Fibroblast of skin of left quadriceps (primary cell): Measurements from ENCODE around the gene LY6G6C.

Source experiments
- DNase-seq, 2 experiments: peaks; one replicate each; pipeline ENCODE4 v3.0.0-alpha.2; 2013; ENCODE audit warnings: low read depth in 2 of 2

Gene LY6G6C, protein sequence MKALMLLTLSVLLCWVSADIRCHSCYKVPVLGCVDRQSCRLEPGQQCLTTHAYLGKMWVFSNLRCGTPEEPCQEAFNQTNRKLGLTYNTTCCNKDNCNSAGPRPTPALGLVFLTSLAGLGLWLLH

DNA sequence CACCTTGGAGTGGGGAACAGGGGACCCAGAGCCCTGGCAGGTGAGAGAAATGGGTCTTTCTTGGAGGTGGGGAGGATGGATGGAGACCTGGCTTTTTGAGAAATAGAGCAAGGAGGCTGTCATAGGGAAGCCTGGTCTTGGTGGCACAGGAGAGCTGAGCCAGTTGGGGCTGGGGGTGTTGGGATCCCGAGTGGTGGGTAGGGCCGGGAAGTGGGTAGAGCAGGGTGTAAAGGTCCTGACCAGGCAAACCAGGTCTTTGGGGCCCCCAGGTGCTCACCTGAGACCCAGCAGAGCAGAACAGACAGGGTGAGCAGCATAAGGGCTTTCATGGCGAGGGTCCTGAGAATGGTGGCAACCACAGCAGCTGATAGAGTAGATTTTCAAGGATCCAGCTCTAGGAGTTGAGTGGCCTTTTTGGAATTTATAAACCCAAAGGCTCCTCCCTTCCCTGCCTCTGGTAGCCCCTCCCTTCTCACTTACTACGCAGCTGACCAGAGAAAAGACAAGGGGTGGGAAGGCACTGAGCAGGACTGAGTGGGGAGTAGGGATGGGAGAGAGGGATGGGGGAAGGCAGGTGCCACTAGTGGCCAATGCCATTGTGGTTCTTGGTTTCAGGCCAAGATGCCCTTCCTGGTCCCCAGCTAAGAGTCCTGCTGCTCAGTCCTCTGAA is at the start of gene LY6G6C:
TSS of gene LY6G6C (minus strand) at position 396 of the 670 bp plus-strand sequence. CDS start at position 329, 67 bp downstream.
- DNase-seq, result no peak

DNA sequence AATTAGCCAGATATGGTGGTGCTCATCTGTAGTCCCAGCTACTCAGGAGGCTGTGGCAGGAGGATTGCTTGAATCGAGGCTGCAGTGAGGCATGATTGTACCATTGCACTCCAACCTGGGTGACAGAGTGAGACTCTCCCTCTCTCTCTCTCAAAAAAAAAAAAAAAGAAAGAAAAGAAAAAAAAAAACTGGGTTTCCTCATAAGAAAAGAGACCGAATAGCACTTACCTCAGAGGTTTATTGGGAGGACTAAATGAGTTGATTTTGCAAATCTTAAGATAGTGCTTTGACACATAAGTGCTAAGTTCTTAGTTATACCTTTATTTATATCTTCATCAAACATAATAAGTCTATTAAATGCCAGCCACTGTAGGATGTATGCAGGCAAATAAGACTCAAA is 49.3 kb upstream of the LY6G6C start:
- no peak for DNase-seq

DNA sequence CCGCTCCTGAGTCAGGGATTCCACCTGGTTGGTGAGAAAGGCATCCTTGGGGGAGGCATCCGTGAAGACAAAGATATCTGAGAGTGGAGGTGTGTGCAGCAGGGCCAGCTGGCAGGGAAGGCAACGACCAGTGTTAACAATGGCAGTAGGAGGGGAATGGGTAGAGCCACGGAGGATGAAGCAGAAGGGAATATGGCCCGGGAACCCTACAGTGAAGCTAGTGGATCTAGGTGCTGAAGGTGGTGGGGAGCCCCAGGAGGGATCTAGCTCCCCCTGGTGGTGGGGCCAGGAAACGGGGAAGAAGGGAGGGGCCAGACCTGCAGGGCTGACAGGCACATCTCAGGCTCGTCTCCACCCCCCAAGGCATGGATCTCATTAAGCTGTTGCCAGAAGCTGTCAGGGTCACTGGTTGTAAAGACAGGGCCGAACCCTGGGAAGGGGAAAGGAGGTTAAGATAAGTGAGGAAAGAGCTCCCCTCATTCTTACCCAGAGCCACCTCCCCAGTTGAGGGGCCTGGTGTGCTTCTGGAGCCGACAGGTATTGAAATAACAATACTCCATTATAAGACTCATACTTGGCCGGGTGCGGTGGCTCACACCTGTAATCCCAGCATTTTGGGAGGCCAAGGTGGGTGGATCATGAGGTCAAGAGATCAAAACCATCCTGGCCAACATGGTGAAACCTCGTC is 48.3 kb upstream of the LY6G6C start:
- no peak for DNase-seq

- no peak for DNase-seq
Measured at GRCh38 chr6:31768363-31769257, 47.1 kb upstream of the LY6G6C start.

- no peak for DNase-seq
Measured at GRCh38 chr6:31767096-31767645, 45.6 kb upstream of the LY6G6C start.

- DNase-seq, result no peak
Measured at GRCh38 chr6:31765910-31766794, 44.6 kb upstream of the LY6G6C start.

DNA sequence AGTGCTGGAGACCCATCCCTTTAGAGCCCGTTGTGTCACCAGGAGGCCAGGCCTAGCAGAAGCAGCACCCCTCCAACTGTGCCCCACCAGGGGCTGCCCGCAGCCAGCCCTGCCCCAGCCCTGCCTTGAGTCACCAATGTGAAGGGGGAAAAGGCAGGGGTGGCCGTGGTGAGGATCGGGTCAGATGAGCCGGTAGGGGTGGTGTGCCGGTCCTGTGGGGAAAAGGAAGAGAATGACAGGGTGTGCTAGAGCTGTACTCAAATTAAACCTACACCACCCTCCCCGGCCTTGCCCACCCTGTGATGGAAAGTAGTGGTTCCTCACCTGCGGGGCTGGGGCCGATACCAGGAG is 44.0 kb upstream of the LY6G6C start:
- DNase-seq, result no peak

DNA sequence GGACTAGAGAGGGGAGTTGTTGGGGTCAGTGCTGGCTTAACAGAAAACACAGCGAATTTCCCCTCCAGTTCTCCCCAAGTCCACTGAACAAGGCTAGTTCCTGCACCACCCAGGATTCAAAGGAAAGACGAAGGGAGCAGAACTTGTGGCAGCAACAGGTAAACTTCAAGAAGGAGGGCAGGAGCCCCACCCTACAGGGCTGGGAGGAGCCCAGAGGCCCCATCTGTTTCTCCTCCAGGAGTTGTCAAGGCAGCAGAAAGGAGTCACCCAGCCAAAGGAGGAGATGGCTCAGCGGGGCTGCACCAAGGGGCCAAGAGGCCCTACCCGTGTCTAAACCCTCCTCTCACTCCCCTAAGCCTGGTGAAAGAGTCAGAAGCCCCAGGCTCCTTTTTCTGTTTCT is 42.7 kb upstream of the LY6G6C start:
- DNase-seq, result no peak

DNA sequence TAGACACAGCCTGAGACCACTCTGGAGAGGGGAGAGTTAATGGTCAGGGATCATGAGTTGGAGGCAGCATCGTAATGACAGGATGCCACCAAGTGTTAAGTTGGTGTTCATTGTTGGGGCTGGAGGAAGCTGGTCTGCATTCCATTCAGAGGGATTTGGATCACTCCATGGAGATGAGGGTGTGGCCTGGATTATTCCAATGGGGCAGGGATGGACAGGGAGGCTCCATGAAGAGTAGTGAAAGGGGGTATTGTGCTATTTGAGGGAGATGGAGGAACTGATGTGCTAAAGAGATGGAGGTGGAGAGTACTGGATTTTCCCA is 42.0 kb upstream of the LY6G6C start:
- peak in 1 of 2 experiments; percentile 29 for DNase-seq

GRCh38 chr6:31762878-31763618 is 41.5 kb upstream of the LY6G6C start:
- no peak for DNase-seq

GRCh38 chr6:31762356-31762755 is 40.8 kb upstream of the LY6G6C start, which contains the start of gene SAPCD1:
Gene SAPCD1, plus strand, starts transcription at chr6:31762656. Its CDS starts 399 bp downstream, at chr6:31763055.
- no peak for DNase-seq

DNA sequence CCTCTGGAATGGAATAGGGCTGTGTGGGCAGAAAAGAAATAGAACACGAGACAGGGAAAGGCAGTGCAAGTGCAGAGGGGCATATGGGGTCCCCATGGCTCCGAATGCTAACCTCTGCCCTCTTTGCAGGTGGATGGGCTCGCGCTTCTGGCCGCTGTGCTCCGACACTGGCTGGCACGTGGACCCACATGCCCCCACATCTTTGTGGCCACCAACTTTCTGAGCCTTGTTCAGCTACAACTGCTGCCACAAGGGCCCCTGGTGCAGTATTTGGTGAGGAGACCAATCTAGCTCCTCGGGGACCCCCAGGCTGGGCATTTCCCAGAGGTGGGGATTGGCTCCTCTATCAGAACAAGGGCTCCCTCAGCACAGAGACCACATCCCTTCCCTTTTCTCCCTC is 39.8 kb upstream of the LY6G6C start:
- DNase-seq, result no peak

GRCh38 chr6:31760790-31761189 is 39.2 kb upstream of the LY6G6C start:
- no peak for DNase-seq

GRCh38 chr6:31758281-31758680 is 36.7 kb upstream of the LY6G6C start:
- no peak for DNase-seq

DNA sequence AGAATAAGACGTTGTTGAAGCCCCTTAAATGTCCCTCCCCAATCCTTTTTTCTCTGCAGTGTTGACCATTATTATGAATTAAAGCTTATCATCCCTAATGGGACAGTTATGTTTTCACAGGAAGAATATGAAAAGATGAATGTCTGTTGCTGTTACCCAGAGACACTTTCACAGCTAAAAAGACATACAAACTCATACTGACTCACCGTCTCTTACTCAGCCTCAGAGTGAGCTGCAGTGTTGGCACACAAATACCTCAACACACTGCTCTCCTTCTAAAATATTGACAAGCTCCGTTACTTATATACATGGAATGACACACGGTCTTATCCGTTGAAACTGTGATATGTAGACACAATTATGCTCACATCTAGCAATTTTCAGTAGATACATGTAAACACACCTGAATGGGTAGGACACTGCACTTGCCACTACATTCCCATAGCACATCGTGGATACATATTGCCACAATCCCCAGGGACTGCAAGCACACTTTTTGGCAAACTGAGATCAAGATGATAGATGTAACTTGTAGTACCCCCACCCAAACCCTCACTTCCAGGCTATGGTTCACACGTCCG is 31.3 kb upstream of the LY6G6C start:
- DNase-seq, result peak in 1 of 2 experiments; percentile 38

DNA sequence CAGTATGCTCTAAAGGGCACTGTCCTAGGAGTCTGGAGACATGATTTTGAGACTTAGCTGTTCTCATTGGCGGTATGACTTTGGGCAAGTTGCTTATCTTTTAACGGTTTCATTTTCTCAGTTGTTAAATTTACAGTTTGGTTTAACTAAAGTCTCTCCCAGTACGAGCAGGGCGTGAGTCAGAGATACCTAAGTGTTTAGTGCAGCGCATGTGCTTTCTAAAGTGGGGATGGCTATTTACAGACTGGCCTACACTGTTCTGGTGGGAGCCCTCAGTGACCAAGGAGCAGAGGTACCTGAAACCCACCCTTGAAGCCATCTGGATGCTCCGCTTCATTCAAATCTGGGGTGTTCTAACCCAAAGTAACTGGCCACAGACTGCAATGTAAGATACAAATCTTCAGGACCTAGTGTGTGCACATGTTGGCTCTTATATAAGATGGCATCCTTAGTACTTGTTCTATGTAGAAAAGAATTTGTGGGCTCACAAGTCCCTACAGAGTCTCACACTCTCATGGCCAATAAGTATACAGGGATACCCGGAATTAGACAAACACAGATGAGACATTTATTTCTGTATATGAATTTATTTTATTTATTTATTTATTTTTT is 29.0 kb upstream of the LY6G6C start:
- no peak for DNase-seq

DNA sequence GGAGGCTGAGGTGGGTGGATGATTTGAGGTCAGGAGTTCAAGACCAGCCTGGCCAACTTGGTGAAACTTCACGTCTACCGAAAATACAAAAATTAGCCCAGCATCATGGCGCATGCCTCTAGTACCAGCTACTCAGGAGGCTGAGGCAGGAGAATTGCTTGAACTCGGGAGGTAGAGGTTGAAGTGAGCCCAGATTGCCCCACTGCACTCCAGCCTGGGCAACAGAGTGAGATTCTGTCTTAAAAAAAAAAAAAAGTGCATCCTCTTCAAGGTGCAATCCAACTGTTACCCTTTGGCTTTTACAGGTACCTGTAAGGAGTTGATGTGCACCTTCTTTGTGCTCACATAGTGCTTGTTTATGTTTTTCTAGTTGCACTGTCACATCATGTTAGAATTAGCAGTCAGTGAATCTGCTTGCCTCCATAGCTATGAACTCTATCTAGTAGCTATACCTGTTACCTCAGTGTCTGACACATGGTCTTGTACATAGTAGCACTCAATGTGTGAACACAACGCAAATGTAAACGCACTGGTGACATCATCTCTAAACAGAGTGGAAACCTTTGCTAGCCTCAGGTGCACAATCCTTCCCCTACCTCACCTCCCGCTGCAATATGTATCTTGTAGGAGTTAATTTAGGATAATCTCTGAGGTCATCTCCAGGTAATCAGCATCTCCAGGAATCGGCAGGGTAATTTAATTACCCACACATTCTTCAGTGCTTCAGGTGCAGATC is 27.9 kb upstream of the LY6G6C start:
- no peak for DNase-seq

GRCh38 chr6:31744422-31744821 is 22.9 kb upstream of the LY6G6C start:
- DNase-seq, result no peak

GRCh38 chr6:31742894-31743293 is 21.3 kb upstream of the LY6G6C start:
- DNase-seq, result no peak
